GM15510 (cell line): ENCODE measurements around the gene GNAO1.

Experiments used
- POLR2A ChIP-seq: IDR thresholded peaks from 3 replicates; pipeline ENCODE4 v1.6.1; 2011; ENCODE audit warnings: borderline replicate concordance; ENCODE audit not compliant: insufficient read length; ENCODE audit errors: extremely low read depth

GNAO1 gene

DNA sequence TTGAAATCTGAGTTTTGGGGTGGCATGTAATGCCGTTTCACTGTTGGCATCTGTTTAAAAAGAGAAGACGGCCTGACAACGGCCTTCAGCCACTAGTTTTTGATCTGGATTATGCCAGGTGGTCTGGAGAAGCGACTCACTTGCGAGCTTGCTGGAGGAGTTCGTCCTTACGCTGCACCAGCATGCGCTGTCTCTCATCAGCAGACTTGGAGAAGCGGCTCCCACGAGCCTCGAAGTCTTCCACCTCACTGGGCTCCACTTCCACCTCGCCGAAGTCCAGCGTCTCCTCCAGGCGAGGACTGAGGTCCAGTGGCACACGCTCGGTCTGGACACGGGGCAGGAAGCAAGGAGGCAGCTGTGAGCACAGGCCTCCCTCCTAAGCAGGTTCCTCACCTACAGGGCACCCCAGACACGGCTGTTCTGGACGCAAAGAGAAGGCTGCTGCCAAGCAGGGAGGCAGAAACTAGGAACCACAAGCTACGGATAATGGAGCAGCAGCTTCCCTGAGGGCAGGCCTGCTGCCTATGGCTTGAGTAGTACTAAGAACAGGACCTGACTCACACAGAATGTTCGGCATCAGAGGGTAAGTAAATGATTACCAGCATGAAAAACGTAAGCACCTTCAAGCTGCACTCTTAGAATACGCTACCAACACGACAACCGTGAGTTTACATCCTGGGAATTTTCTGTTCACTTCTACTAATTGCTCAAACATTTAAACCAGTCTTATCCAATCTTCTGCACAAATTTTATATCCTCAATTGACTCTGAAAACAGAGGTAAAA lies 172.7 kb downstream of the GNAO1 start:
- TF ChIP-seq POLR2A = no peak

DNA sequence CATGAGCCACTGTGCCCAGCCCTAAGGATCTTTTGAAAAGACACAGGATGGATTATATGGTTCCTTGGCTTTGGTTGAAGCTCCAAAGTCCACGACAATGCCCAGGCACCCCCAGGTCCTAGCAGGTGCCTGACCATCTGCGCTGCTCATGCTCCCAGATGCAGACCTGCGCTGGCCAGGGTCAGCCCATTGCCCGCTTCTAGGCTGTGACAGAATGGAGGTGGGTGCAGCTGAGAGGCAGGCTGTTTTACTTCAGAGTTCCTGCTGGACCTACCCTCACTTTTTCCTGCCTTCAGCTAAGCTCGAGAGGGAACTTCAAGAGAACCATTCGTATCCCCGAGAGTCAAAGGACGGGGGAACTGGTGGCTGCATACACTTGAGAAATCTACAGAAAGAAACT lies 173.6 kb downstream of the GNAO1 start:
- no peak for TF ChIP-seq POLR2A

DNA sequence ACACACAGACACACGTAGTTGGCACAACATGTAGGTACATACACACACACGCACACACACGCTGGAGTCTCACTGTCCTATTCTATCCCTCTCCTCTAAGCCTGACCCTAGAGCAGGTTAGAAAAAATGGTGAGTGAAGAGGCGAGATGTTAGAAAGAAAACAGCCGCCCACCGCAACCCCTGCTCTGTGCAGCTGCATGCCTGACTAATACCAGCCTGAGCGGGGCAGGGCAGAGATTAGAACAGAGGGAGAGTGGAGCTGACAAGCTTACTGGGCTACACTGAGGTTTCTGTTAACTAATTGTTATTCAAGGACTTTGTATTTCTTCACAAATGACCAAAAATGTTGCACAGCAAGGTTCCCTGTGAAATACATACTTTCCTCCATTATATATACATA lies 174.3 kb downstream of the GNAO1 start:
- TF ChIP-seq POLR2A = no peak

DNA sequence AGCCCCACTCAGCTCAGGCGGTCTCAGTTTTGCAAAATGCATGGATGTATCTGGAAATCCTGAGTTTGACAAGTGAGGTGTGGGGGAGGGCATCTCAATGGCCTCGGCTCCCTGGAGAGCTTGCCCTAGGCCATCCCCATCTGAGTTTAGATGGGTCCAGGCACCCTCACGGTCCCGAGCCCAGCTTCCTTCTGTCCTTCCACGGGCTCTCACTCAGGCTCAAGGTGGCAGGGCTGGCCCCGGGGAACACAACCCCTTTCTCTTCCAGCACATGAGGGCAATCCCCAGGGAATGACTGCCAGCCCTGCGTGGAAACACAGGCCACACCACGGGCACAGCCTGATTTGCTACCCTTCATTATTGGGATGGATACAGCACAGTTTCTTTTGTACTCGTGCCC lies 175.7 kb downstream of the GNAO1 start:
- TF ChIP-seq POLR2A = no peak

DNA sequence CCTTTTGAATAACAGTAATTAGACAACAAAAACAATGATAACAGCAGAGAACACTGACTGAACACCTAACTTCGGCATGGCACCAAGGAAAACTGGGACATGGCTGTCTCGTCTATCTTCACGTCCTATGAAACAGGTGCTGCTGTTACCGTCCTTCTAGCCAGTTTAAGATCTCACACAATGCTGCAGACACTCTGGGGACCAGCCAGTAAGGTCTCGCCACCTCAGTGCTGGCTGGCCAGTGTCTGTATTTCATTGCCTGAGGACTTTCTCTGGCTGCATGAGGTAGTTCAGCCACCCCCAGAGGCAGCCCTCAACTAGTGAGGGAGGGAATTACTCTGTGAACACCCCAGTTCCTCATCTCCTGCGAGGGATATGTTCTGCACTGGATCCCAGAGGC lies 176.5 kb downstream of the GNAO1 start:
- no peak for TF ChIP-seq POLR2A

DNA sequence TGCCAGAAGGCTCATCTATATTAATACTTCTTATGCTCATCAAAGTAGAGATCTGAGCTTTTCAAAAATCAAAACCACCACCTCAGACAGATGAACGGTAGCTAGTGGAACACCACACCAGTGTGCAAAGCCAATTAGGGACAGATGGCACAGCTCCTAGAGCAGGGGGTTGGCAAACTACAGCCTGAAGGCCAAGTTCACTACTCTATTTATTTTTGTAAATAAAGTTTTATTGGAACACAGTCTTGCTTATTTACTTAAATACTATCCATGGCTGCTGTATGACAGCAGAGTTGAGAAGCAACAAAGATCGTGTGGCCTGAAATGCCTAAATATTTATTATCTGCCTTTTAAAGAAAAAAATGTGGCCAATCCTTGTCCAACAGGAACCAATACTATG lies 177.3 kb downstream of the GNAO1 start:
- no peak for TF ChIP-seq POLR2A

DNA sequence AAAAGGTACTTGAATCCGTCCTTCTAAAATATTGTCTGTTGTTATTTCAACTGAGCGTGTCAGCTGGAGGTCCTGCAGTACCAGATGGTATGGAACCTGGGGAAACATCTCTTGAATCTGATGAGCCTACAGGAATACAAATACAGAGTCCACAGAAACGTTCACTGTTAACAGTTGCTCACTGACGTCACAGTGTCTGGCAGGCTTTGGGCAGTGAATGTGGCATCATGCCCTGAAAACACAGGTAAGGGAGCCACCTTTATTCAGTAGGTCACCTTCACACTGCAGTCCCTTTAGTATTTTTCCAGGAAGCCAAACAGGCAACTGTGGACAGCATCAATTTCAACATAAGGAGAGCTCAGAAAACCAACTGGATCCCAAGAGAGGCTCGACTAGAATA lies 177.9 kb downstream of the GNAO1 start:
- no peak for TF ChIP-seq POLR2A

DNA sequence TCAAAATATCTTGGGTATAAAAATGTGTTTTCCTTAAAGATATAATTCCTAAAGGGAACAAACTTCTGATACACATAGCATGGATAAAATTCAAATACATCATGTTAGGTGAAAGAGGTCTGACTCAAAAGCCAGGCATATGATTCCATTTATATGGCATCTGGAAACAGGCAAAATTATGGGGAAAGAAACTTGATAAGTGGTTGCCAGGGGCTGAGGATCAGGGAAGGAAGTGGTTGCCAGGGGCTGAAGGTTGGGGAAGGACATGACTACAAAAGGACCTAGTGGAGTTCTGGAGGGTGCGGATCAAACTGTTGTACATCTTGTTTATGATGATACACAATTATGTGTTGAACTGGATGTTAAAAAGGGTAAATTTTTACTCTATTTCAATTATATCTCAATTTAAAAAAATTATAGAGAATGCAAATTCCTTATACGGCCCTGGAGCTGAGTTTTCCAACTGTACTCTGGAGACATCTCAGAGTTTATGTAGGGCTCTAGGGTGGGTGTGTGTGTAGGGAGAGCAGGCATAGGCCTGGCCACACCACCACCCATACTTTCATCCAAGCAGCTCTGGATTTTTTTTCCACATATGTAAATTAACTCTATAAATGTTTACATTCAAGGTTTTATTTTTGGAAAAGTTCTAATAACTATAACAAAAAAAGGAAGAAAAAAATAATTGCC lies 179.0 kb downstream of the GNAO1 start:
- no peak for TF ChIP-seq POLR2A

DNA sequence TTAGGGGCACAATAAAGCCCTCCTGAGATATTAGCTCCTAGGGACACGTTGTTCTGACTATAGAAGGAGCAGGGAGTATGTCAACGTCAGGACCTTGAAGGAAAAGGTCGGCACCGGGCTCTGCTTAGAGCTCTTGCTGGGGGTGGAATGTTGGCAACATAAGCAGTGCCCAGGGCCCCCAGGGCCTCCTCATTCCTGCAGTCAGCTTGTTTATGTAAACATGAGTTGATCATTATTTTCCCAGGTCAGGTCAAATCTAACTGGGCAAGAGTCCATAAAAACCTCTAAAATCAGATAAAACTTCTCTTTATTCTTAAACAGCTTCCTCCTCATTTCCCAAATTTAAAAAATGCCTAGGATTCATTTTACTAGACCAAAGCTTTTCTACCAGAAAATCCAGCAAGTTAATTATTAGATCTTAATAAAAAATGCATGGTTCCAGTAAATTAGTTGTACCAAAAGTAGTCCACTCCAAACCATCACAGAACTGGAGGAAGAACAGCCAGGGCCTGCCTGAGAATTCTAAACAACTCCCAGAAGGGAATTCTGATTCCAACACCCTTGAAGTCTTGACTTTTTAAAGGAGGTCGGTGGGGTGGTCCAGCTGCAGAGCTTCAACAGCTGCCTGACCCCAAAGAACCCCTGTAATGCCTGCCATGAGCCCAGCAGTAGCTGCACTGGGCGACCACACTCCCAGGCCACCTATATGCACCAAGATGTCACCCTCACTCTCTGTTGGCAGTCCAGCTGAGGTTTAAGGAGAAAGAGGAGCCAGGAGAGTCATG lies 179.8 kb downstream of the GNAO1 start:
- TF ChIP-seq POLR2A = no peak

DNA sequence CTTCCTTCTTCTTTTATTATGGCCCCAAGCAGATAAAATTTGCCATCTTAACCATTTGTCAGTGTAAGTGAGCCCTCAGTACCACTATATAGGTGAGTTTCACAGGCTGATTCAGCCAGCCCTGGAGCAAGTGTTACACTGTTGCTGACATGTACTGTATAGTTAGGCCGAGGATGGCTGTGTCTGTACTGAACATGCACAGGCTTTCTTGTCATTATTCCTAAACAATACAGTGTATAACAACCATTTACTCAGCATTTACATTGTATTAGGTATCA lies 180.3 kb downstream of the GNAO1 start:
- TF ChIP-seq POLR2A = no peak

DNA sequence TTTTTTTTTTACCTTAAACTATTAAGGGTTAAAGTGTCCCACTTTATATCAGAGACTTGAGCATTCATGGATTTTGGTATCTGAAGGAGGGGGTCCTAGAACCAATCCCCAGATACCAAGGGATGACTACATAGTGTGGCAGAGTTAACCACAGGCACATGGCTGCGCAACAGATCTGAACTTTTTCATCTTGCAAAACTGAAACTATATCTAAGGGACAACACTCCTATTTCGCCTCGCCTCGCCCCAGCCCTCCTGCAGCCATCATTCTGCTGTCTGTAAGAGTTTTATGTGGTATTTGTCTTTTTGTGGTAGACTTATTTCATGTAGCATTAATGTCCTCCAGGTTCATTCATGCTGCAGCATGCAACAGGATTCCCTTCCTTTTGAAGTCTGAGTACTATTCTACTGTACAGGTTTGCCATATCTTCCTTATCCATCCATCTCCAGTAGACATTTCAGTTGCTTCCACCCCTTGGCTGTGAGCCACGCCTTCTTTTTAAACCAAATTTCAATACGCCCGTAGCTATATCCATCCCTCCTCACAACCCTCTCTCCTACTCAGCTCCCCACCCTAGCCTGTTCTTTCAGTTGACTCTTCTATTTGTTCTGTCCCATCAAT lies 180.8 kb downstream of the GNAO1 start:
- TF ChIP-seq POLR2A = no peak

DNA sequence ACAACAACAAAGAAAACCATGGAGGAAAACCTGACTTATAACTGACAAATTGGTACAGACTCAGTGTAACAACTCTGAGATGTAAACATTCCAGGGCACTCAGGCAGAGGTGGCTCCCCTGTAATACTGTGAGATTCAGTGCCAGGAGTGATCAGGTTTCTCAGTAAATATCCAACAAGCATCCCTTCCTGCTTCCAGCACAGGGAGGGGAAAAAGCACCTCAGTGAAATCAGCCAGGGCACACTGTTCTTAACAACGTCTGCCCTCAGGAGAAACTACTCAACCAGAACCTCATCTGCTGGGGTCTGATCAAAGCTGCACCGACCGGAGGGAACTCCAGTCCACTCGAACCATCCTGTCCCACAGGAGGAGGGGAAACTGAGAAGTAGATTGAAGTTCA lies 181.7 kb downstream of the GNAO1 start:
- no peak for TF ChIP-seq POLR2A

DNA sequence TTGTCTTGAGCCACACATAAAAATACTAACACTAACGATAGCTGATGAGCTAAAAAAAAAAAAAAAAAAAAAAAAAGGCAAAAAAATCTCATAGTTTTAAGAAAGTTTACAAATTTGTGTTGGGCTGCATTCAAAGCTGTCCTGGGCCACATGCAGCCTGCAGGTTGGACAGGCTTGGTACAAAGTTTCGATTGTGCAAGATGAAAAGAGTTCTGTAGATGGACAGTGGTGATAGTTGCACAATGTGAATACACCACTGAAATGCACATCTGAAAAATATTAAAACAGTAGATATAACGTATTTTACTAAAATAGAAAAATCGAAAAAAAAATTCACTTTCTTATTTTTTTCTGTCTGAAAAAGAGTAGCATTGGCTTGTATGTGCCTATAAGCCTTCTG lies 191.2 kb downstream of the GNAO1 start:
- TF ChIP-seq POLR2A = no peak

DNA sequence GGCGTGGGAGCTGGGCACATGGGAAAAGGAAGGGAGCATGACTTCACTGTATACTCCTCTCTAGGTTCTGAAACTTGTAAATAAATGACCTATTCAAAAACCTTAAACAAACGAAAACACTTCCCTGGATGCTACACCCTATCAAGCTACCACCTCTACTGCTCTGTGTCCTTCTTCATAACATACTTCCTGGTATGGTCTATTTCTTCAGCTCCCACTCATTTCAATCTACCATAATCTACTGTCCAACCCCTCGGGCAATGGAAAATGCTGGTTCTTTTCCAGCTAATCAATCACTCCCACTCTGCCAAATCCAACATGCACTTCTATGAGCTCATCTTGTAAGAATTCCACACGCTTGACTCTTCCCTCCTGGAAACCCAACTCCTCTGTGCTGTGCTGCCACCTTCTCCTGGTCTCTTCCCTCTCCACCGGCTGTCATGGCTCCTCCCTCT lies 191.6 kb downstream of the GNAO1 start:
- no peak for TF ChIP-seq POLR2A

DNA sequence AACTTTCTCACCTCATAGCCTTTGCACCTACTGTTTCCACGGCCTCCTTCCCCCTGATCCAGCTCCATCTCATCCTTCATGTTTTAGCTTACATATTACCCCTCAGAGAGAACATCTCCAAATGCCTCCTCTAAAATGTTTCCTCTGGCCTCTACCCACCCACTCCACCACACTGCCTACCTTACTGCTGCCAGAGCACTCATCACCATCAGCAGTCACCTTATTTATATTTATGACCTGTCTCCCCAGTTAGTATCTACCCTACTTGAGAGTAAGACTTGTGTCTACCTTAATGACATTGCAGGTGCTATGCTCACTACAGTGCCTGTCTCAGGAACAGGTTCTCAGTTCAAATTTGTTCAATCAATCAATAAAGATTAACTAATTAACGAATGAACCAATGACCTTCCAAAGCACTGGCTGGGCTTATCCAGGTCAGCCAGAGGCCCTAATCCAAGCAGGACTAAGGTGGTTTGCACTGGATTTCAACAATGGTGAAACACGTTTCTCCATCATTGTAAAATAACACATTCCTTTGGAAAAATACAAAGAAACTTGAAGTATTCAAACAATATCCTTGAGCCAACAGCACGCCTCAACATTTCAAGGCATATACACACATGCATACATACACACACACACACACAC lies 192.9 kb downstream of the GNAO1 start:
- TF ChIP-seq POLR2A = no peak
